Activated CD8-positive, alpha-beta memory T cell treated with anti-CD3 and anti-CD28 coated beads for 48 hours (primary cell): ENCODE data around the gene VRK3.
"Not testable (repeated sequence)": the region's sequence is repeated elsewhere in the genome, so short reads cannot be mapped to it uniquely, and the experiment has no call there.

Source experiments
- DNase-seq, 3 experiments: peaks; one replicate each; pipeline ENCODE4 v3.0.0-alpha.2; 2020; ENCODE audit warnings: low read depth in 2 of 3, low spot score in 2 of 3

The VRK3 gene, protein sequence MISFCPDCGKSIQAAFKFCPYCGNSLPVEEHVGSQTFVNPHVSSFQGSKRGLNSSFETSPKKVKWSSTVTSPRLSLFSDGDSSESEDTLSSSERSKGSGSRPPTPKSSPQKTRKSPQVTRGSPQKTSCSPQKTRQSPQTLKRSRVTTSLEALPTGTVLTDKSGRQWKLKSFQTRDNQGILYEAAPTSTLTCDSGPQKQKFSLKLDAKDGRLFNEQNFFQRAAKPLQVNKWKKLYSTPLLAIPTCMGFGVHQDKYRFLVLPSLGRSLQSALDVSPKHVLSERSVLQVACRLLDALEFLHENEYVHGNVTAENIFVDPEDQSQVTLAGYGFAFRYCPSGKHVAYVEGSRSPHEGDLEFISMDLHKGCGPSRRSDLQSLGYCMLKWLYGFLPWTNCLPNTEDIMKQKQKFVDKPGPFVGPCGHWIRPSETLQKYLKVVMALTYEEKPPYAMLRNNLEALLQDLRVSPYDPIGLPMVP

DNA sequence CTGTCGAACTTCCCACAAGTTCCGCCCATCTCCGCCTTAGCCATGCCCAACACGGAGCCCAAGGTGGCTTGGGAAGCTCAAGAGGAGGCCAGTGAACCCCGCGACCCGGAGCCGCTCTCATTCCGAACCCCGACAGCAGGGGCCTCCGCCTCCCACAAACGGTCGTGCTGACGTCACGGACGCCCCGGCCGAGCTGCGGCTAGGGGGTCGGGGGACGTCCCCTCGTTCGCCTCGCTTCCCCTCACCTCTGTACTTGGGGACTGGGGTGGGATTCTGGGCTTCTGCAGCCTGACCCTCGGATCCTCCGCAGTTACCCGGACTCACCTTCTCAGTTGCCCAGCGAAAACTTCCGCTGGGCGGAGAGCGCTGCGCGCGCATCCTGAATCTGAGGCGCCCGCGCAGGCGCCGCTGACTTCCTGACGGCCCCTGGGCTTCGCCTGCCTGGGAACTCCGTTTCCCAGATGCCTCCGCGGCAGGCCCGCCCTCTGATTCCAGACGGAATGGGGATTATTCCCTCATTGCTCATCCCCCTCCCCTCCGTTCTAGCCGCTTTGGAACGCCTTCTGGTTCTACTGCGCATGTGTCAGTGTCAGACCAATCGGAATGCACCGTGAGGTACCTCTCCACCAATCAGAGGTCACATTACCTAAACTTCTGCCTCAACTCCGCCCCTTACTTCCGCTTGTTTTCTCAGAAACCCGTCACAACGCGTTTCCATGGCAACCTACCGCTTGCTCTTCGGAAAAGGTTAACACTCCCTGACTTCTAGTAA lies at the start of gene VRK3:
Gene VRK3 (minus strand): TSS at position 351 of the 772 bp plus-strand sequence. CDS start 9,210 bp downstream, outside the sequence.
- peak; percentile 84 to 94 (median 84) for DNase-seq

DNA sequence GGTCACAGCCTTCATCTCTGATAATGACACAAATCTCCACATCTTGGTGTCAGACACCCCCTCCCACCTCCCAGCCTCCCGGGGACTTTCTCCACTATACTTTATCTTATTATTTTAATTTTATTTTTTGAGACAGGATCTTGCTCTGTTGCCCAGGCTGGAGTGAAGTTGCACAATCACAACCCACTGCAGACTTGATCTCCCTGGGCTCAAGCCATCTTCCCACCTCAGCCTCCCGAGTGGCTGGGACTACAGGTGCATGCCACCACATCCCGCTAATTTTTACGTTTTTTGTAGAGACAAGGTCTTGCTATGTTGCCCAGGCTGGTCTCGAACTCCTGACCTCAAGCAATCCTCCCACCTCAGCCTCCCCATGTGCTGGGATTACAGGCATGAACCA lies 43.2 kb upstream of the VRK3 start:
- DNase-seq: not testable (repeated sequence)

DNA sequence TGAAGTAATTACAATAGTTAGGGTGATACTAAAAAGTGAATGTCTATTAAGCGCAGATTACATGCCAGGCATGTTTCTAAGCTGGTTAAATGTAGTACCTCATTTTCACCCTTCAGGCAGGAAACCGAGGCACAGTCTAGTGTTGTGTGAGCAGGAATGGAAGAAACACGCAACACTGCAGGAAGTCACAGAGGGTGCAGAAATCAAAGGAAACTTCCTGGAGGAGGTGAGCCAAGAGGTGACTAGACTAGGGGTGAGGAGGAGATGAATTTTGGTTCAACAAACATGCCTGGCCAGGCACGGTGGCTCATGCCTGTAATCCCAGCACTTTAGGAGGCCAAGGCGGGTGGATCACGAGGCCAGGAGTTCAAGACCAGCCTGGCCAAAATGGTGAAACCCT lies 42.4 kb upstream of the VRK3 start:
- DNase-seq: no peak

GRCh38 chr19:50065938-50066337 lies 40.8 kb upstream of the VRK3 start:
- DNase-seq: no peak

DNA sequence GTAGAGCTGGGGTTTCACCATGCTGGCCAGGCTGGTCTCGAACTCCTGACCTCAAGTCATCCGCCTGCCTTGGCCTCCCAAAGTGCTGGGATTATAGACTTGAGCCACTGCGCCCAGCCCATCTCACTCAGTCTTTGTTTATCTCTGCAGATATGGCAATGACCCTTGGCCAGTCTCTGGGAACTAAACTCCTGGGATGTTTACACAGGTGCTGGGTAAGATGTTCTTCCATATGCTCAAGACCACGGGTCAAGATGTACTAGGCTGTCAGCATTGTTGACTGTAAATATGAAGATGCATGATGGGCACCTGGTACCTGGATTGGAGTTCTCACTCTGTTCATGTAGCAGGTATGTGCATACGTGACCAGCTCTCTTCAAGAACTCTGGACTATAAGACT lies 36.5 kb upstream of the VRK3 start:
- DNase-seq: no peak

DNA sequence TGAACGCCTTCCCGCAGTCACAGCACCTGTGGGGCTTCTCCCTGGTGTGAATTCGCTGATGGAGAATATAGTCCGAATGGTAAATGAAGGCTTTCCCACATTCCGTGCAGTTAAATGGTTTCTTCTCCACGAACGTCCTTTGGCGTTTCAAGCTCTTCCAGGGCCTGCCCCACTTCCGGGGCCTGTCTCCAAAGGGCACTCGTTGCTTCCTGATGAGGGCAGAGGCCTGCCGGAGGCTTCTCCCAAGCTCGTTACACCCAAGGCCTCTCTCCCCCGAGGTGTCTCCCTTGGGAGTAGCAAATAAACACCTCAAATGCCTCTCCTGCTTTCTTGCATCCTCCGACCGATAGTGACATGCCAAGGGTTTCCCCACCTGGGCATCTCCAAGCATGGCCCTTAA lies 34.9 kb upstream of the VRK3 start:
- no peak for DNase-seq

DNA sequence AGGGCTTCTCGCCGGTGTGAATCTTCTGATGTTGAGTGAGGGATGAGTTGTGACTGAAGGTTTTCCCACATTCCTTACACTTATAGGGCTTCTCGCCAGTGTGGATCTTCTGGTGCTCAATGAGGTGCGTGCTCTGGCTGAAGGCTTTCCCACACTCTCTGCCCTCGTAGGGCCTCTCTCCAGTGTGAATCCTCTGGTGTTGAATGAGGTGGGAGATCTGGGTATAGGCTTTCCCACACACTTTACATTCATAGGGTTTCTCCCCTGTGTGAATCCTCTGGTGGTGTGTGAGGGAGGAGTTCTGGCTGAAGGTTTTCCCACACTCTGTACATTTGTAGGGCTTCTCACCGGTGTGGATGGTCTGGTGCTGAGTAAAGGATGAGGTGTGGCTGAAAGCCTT lies 33.9 kb upstream of the VRK3 start:
- DNase-seq: no peak

DNA sequence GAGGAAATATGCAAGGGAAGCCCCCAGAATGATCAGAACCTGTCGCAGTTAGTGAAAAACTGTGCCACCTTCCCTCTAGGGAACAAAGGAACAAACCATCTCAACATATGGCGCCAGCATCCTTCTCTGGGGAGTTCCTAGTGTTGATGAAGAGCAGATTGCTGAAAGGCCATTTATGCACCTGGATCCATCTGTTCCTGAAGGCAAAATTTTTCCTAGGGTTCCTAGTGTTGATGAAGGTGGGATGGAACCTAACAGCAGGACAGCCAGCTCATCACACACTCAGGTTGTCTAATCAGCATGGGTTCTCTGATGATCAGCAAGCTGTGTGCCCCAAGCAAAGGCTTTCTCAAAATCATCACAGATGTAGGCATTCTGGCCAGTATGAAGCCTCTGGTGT lies 33.3 kb upstream of the VRK3 start:
- DNase-seq: no peak

DNA sequence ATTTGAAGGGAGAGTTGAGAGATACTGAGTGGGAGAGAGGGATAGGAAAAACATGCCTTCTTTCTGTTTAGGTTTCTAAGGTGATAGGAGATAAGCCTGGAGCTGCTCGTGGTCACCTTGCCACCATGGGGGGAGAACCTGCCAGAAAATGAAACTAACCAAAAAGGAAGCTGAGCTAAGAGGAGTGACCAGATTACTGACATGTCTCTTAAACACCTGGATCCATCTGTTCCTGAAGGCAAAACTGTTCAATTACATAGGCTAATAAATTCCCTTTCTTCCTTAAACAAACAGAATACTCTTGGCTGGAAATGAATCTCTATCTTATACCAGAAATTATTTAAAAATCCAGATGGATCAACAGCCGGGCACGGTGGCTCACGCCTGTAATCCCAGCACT lies 27.9 kb upstream of the VRK3 start:
- no peak for DNase-seq

DNA sequence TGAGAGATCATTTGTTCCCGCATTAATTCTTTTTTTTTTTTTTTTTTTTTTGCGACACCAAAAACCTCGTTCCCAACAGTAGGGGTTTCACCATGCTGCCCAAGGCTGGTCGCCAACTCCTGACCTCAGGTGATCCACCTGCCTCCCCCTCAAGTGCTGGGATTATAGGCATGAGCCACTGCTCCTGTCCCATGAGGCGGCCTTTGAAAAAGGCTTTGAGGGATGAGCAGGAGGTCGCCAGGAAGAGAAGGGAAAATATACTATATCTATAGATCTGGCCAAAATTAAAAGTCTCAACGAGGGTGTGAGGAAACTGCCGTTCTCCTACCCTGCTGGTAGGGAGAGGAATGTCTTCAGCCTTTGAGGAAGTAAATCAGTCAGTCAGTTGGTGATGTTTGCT lies 26.8 kb upstream of the VRK3 start:
- no peak for DNase-seq

GRCh38 chr19:50051228-50051895 lies 26.2 kb upstream of the VRK3 start:
- not testable (repeated sequence) for DNase-seq

- peak; percentile 24 to 43 (median 39) for DNase-seq
Measured at GRCh38 chr19:50050406-50051227, 25.4 kb upstream of the VRK3 start.

DNA sequence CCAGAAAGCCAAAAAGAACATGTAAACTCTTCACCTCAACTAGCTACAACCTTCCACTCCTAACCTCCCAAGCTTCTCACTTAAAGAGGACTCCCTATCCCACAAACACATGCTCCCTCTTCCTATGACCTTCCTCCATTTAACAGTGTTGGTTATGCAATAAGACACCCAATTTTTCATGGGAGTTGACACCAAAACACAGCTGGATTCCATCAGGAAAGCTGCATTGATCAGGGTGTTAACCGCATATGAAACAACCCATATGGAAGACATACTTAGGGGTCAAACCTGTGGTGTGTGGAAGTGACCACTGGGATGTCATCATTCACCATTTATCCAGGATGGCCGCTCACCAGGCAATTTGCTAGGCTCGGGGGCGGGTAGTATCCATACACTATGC lies 22.5 kb upstream of the VRK3 start:
- DNase-seq: no peak

DNA sequence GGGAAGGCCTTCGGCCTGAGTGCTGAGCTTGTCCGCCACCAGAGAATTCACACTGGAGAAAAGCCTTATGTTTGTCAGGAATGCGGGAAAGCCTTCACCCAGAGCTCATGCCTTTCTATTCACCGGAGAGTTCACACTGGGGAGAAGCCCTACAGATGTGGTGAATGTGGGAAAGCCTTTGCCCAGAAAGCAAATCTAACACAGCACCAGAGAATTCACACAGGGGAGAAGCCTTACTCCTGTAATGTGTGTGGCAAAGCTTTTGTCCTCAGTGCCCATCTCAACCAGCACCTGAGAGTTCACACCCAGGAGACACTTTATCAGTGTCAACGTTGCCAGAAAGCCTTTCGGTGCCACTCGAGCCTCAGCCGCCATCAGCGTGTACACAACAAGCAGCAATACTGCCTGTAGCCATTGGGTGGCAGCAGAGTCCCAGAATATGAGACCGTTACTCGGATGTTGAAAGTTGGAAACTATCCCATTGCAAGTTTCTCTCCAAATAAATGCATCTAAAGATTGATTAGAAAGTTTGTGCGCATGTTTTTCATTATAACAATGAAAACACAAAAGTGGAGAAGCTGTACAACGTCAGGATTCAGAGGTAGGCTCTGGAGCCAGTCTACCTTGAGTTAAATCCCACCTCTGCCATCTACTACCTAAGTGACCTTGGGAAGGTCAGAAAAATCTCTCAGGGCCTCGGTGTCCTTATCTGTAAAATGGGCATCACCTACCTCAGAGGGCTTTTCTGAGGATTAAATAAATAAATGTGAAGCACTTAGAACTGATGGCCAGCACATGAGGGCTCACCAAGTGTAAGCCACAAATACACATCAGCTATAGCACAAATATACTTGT lies 21.7 kb upstream of the VRK3 start:
- DNase-seq: peak in 1 of 3 experiments; percentile 41

GRCh38 chr19:50044922-50045321 lies 19.8 kb upstream of the VRK3 start:
- no peak for DNase-seq

DNA sequence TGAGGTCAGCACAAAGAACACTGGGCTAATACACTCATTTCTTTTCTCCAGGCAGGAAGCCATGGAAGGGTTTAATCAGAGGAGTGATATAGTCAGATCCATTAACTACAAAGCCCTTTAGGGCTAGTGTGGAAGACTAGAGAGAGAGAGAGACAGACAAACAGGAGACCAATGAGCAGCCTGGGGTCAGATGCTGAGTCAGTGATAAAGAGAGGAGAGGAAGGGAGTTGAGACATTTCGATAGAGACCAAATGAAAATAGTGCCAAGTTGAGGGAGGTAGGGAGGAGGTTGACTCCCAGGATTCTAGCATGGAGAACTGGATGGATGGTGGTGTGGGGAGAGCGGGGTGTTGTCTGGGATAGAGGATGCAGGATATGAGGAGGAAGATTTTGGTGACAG lies 18.8 kb upstream of the VRK3 start:
- no peak for DNase-seq

DNA sequence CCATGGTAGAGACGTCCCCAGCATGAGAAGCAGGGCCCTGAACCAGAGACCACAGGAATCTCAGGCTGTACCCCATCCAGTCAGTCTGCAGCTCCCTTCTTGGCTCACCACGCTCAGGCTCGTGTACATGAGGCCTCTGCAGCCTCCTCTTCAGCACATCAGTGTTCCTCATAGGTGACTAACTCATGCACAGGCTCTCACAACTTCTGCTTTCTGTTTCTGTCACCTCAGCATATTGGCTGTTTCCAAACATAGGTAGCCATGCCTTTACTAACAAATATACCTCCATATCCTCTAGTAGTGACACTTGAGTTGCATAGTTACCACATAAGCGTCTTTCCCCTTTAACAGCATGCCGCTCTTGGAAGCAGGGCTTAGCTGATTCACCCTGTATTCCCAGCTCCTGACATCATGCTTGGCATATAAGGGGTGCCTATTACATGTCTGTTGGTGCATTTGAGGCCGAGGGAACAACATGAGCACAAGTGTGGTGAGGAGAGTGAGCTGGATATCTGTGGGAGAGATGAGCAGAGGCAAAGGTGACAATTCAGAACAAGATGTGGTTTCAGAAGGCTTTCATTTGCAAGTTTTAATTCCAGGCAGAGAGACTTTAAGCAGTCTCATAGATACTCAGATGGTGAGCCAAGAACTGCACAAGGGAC lies 17.3 kb upstream of the VRK3 start:
- no peak for DNase-seq

DNA sequence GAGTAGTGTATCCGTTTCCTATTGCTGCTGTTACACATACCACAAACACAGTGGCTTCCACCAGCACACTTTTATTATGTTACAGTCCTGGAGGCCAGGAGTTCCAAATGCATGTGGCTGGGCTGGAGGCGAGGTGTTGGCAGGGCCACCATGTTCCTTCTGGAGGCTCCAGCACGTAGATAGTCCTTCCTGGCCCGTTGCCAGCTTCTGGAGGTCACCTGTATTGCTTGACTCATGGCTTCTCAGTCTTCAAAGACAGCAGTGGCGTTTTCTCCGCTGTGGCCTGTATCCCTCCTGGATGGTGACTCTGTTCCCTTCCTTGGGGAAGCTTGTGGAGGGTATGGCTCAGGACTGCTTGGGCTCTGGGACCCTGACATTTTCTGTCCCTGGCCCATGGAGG lies 15.8 kb upstream of the VRK3 start:
- DNase-seq: no peak

GRCh38 chr19:50039968-50040367 lies 14.8 kb upstream of the VRK3 start:
- DNase-seq: no peak
